OCI-LY7 (cell line): ENCODE results near the gene PAOX.

Experiments
- EZH2phosphoT487 ChIP-seq: fragments of 200-600 bp; sonication (generic); IDR thresholded peaks from 2 replicates; pipeline ENCODE4 v1.6.1; 2018; ENCODE audit warnings: low read depth, borderline replicate concordance, mild to moderate bottlenecking, mixed run types, antibody characterized with exemption, low read length, moderate library complexity, mixed read lengths
- TF ChIP-seq, protein P1 (sequence below): fragments of 200-600 bp; sonication (generic); conservative IDR thresholded peaks from 2 replicates; pipeline ENCODE4 v1.5.1; 2014; ENCODE audit warnings: mild to moderate bottlenecking, antibody characterized with exemption, low read length, moderate library complexity, mixed read lengths

DNA sequence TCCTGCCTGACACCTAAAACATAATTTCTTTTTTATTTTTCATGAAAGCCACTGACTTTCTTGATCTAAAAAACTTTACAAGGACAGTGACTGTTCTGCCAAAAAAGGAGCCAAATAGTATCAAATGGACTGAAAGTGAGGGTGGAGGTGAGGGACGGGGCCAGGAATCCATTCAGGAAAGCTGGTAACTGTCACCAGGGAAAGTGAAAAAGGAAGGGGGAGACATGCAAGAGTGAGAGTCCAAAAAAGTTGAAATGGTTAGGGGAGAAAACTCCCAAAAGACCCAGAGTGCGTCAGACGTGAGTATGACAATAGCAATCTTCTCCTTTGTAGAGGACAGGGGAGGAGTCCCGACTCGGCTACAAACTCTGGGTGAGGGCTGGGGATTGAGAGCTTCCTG, 34.8 kb upstream of the PAOX start:
- TF ChIP-seq, protein P1, sequence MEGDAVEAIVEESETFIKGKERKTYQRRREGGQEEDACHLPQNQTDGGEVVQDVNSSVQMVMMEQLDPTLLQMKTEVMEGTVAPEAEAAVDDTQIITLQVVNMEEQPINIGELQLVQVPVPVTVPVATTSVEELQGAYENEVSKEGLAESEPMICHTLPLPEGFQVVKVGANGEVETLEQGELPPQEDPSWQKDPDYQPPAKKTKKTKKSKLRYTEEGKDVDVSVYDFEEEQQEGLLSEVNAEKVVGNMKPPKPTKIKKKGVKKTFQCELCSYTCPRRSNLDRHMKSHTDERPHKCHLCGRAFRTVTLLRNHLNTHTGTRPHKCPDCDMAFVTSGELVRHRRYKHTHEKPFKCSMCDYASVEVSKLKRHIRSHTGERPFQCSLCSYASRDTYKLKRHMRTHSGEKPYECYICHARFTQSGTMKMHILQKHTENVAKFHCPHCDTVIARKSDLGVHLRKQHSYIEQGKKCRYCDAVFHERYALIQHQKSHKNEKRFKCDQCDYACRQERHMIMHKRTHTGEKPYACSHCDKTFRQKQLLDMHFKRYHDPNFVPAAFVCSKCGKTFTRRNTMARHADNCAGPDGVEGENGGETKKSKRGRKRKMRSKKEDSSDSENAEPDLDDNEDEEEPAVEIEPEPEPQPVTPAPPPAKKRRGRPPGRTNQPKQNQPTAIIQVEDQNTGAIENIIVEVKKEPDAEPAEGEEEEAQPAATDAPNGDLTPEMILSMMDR, result no peak
- TF ChIP-seq EZH2phosphoT487, result no peak
